Measurements from ENCODE around the gene PSMC3IP.

GRCh38 chr17:42559075-42559474 lies 18.5 kb downstream of the PSMC3IP start:
- no peak for TF ChIP-seq POLR2A (IDR thresholded peaks at IDR 0.05)
- TF ChIP-seq CTCF (IDR thresholded peaks at IDR 0.05): no peak
- no peak for TF ChIP-seq POLR2AphosphoS5 (IDR thresholded peaks at IDR 0.05)
- TF ChIP-seq EP300 (IDR thresholded peaks at IDR 0.05): no peak

Data from gastroesophageal sphincter (tissue), 3 donors.